MV-4-11 (cell line): ENCODE measurements around the gene CENPP.
A peak's percentile ranks its signal among the peaks of the same experiment; 100 is the strongest.

Experiments
- DNase-seq: peaks from one replicate; lab custom pipeline; 2025; lab: John Stamatoyannopoulos, UW

The CENPP gene

GRCh38 chr9:92598382-92598781, 272.6 kb downstream of the CENPP start:
- DNase-seq, result no peak

- no peak for DNase-seq
Measured at GRCh38 chr9:92599938-92600461, 274.2 kb downstream of the CENPP start.

- DNase-seq, result no peak
Measured at GRCh38 chr9:92600462-92601261, 274.9 kb downstream of the CENPP start.

DNA sequence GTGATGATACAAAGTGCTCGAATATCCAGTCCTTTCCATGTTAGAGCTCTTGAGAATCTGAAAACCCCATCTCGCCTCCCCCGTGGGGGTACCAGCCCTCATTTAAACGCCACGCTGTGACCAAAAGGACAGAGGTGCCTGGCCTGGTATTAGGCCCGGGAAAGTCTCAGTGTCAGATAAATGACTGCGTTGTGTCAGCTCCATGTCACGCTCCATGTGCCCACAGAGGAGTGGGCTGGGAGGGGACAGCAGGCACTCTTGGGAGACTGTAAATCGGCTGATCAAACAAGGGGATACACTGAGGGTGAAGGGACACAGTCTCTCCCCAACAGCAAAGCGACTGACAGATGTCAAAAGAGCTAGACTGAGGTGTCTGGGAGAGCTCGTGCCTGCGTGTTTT, 275.7 kb downstream of the CENPP start:
- no peak for DNase-seq

GRCh38 chr9:92602413-92602812, 276.7 kb downstream of the CENPP start:
- no peak for DNase-seq

DNA sequence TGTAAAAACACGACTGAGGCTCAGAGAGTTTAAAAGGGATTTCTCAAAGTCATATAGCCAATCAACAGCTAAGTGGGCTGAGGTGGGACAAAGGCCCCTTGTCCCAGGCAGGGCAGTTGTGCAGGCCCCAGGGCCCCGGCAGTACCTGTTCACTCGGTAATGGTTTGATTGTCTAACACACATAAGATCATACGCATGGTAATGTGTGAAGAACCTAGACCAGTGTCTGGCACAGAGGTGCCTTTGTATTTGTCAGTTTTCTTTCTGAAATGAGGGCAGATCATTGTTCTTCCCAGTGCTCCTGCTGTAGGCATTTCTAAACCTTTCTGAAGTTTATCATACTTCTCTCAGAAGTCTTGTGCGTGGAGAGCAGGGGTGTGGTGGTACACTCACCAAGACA, 277.3 kb downstream of the CENPP start:
- no peak for DNase-seq

DNA sequence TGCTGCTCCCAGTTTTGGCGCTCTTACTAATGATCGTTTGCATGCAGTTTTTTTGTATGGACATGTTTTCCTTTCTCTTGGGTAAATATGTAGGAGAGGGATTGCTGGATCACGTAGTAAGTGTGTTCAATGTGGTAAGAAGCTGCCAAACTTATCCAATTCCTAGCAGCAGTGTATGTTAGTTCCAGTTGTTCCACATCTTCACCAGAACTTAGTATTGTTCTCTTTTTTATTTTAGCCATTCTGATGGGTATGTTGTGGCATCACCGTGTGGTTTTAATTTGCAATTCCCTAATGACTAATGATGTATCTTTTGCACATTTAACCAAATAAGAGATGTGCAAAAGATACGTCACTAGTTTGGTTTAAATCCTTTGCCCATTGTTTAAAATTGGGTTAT, 278.2 kb downstream of the CENPP start:
- no peak for DNase-seq

DNA sequence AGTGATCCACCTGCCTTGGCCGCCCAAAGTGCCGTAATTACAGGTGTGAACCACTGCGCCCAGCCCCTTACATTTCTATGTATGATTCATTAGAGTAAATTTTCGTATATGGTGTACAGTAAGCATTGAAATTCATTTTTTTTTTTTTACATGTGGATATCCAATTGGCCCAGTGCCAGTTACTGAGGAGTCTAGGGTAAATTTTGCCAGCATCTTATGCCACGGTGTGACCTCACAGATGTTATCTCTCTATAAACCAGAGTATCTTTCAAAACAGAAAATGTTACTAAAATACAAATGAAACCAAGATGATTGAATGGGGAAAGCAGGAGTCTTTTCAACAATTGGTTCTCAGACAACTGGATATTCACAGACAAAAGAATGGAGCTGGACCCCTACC, 279.5 kb downstream of the CENPP start:
- no peak for DNase-seq

- DNase-seq, result no peak
Measured at GRCh38 chr9:92607088-92607487, 281.3 kb downstream of the CENPP start.

DNA sequence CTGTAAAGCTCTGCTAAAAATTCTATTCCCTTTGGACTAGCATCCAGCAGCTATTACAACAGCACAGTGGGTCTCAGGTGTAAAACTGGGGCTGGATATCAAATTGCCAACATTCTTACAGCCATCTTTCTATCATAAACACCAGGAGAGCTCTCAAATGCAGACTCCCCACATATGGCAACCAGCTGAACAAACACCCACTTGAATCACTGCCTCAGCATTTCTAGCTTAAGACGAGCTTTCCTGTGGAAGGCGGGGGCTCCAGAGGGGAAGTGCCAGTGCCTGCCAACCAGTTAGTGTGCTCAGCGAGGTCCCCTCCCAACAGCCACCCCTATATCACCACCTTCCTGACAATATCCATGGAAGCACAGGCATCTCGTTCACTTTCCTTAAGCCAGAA, 282.0 kb downstream of the CENPP start:
- DNase-seq, result no peak

DNA sequence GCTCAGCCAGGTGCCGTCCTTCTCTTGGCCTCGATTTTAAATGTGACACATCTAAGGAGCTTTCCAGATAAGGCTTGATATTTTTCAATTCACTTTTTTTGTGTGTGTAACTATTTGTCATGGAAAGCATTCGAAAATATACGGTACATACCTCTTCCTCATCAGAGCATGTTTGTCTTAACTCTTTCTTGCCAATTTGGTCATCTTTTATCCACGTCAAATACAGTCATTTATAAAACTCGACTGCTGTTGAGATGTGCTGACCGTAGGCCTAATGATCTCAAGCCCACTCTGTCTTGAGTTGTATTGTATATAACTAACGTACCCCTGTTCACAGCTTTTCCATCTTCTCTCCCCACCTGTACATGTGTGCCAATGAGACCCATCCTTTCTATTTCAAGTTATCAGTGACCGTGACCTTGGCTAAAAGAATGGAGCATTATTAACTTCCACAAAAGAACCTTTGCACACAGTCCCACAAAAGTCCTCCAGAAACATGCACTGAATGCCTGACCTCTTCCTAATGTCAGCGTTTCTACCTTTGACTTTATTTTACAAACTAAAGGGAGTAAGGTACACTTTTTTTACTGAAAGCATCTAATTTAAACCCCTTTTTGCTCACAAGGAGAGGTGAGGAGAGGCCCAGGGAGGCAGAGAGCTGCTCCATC, 282.6 kb downstream of the CENPP start:
- DNase-seq, result no peak

- DNase-seq, result peak; percentile 12
Measured at GRCh38 chr9:92608909-92609445, 283.2 kb downstream of the CENPP start.

- DNase-seq, result no peak
Measured at GRCh38 chr9:92610470-92611420, 285.0 kb downstream of the CENPP start.

GRCh38 chr9:92611621-92612285, 286.0 kb downstream of the CENPP start:
- DNase-seq, result no peak

DNA sequence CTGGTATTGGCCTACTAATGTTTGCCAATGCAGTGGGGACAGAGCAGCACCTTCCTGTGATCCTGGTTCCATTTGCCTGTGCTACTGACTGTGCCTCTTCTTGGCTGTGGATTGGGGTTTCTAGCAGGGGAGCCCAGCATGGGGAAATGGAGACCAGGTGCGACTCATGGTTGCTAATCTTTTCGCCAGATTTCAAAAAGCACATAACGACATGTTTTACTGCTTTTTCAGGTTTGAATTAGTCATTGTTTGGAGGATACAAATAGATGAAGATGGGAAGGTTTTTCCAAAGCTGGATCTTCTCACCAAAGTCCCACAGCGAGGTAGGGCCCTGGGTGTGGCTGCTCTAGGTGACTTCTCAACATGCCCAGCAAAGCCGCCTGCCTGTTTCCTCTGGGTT, 286.5 kb downstream of the CENPP start:
- DNase-seq, result no peak

- no peak for DNase-seq
Measured at GRCh38 chr9:92612816-92613215, 287.1 kb downstream of the CENPP start.

GRCh38 chr9:92613268-92614122, 287.7 kb downstream of the CENPP start:
- no peak for DNase-seq

DNA sequence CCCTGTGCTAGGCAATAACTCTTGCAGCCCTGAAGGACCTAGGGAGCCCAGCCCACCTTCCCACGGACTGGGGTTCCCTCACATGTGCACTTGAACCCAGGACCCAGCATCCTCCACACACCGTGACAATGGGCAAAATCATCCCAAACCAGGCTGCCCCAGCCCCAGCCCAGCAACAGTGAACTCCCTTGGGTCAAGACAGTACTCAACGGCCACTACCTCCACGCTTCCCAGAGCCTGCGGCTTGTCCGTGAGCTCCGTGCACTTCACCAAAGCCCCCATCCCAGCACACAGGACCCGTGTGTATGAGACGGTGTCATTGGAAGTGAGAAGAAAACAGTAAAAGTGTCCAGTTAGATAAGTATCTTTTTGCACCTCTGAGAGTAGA, 288.4 kb downstream of the CENPP start:
- no peak for DNase-seq

GRCh38 chr9:92614763-92615461, 289.2 kb downstream of the CENPP start:
- no peak for DNase-seq

GRCh38 chr9:92615790-92616189, 290.0 kb downstream of the CENPP start:
- DNase-seq, result no peak
